AG04450 (cell line): ENCODE results near the gene ADAM15. TPM values are rescaled to one million over a fixed set of nuclear protein-coding genes. Genes with fewer than 3 reads are reported as not detected.

Experiments used
- CTCF ChIA-PET: fragments of 300-600, 350-600 bp; formaldehyde crosslinking; extraction: SDS; loops from one replicate; lab custom pipeline; 2022; ENCODE audit warnings: antibody characterized with exemption, inconsistent platforms; lab: Charles Lee
- POLR2A ChIA-PET: fragments of 350-600 bp; formaldehyde crosslinking; extraction: SDS; loops from one replicate; lab custom pipeline; 2021; ENCODE audit warnings: antibody characterized with exemption, inconsistent platforms; lab: Yijun Ruan, JAX
- DNase-seq: peaks from one replicate; pipeline ENCODE4 v3.0.0-alpha.2; 2011; ENCODE audit warnings: low read depth, low spot score
- H3K27ac ChIP-seq: one replicate; pipeline ENCODE4 v1.5.1; 2012; ENCODE audit warnings: low read depth, low read length, control low read depth
- H3K27me3 ChIP-seq: one replicate; pipeline ENCODE4 v1.6.0; 2012; ENCODE audit warnings: low read length; ENCODE audit not compliant: control insufficient read depth, insufficient read depth
- H3K4me3 ChIP-seq: 2 replicates; pipeline ENCODE4 v1.5.1; 2011; ENCODE audit warnings: mild to moderate bottlenecking, low read depth, low read length, control low read depth
- H3K9me3 ChIP-seq: 2 replicates; pipeline ENCODE4 v1.5.1; 2012; ENCODE audit warnings: low read length; ENCODE audit not compliant: control insufficient read depth, insufficient read depth
- CTCF ChIP-seq: IDR thresholded peaks from 2 replicates; pipeline ENCODE4 v1.5.1; 2011; ENCODE audit warnings: low read depth, low read length, control low read depth, inconsistent platforms
- polyA plus RNA-seq: library from polyadenylated mRNA; depleted of rRNA; stranded (reverse); fragments of >200 nt; gene quantifications from 2 replicates; pipeline ENCODE4 v1.2.3, GENCODE V29; 2011

The ADAM15 gene
- polyA plus RNA-seq, 1 experiment, result 25.9 TPM

GRCh38 chr1:155002464-155003226 lies 48.5 kb upstream of the ADAM15 start, which contains the start of gene ZBTB7B:
TSS of gene ZBTB7B (plus strand) at chr1:155002802. CDS start at chr1:155014661, 11,859 bp downstream.
- Histone ChIP-seq H3K27ac (peak within 1 kb of the TSS; percentile 84), H3K4me3 (peak within 1 kb of the TSS; percentile 94), H3K9me3 (no peaks in the 10 kb centered on the region; the same call in 1 of the 2 replicates), H3K27me3 (no peaks in the 10 kb centered on the region)
- TF ChIP-seq CTCF, result no peak
- ChIA-PET POLR2A (interaction anchor here (1.3 kb wide), 1 partner anchor 15 kb away, joined by 4 read pairs; no protein-coding TSS in a partner anchor), CTCF (interaction anchor here (0.6 to 1.0 kb wide), 4 partner anchors 15 to 43 kb away, joined by 3 to 7 read pairs (median 4); no protein-coding TSS in a partner anchor)
- DNase-seq, result no peak

GRCh38 chr1:155003227-155003765 lies 47.8 kb upstream of the ADAM15 start:
- no peak for DNase-seq
- peak overlapping the region; percentile 94 for H3K4me3 ChIP-seq
- H3K27me3 ChIP-seq, result no peaks in the 10 kb centered on the region
- no peak for TF ChIP-seq CTCF
- H3K27ac ChIP-seq, result peak overlapping the region; percentile 70
- no peaks in the 10 kb centered on the region; the same call in 1 of the 2 replicates for H3K9me3 ChIP-seq
- POLR2A ChIA-PET, result interaction anchor here (1.3 to 1.5 kb wide), 2 partner anchors 14 to 30 kb away, joined by 4 to 11 read pairs; no protein-coding TSS in a partner anchor
- CTCF ChIA-PET, result interaction anchor here (0.7 kb wide), 1 partner anchor 14 kb away, joined by 3 read pairs; no protein-coding TSS in a partner anchor

GRCh38 chr1:155003766-155004351 lies 47.3 kb upstream of the ADAM15 start:
- peak overlapping the region; percentile 94 for H3K4me3 ChIP-seq
- ChIA-PET POLR2A (interaction anchor here (1.3 to 1.5 kb wide), 2 partner anchors 13 to 30 kb away, joined by 4 to 11 read pairs; no protein-coding TSS in a partner anchor), CTCF (interaction anchor here (0.7 kb wide), 1 partner anchor 14 kb away, joined by 3 read pairs; no protein-coding TSS in a partner anchor)
- DNase-seq, result no peak
- H3K9me3 ChIP-seq, result no peaks in the 10 kb centered on the region; the same call in 1 of the 2 replicates
- peak overlapping the region; percentile 70 for H3K27ac ChIP-seq
- no peak for TF ChIP-seq CTCF
- no peaks in the 10 kb centered on the region for H3K27me3 ChIP-seq

- ChIA-PET CTCF (no interaction called here), POLR2A (interaction anchor here (0.7 to 1.5 kb wide), 3 partner anchors 13 to 31 kb away, joined by 3 to 11 read pairs (median 4); no protein-coding TSS in a partner anchor)
- Histone ChIP-seq H3K27me3 (no peaks in the 10 kb centered on the region), H3K4me3 (peak overlapping the region; percentile 94), H3K9me3 (no peaks in the 10 kb centered on the region; the same call in 1 of the 2 replicates), H3K27ac (peak overlapping the region; percentile 61)
- DNase-seq, result no peak
- TF ChIP-seq CTCF, result no peak
Measured at GRCh38 chr1:155004352-155005075, 46.6 kb upstream of the ADAM15 start.
